ENCODE measurements around the gene S100G. TPM values are rescaled to one million over a fixed set of nuclear protein-coding genes. Genes with fewer than 3 reads are reported as not detected.
"Not testable (repeated sequence)": the region's sequence is repeated elsewhere in the genome, so short reads cannot be mapped to it uniquely, and the experiment has no call there.

Gene S100G
- not detected for total RNA-seq
- not detected for total RNA-seq (2013)

- Mint-ChIP-seq H3K27ac (no peak within 1 kb of the TSS), H3K4me3 (no peak within 1 kb of the TSS), H3K36me3 (no peaks in the 10 kb centered on the region), H3K9me3 (no peaks in the 10 kb centered on the region), H3K4me1 (no peaks in the 10 kb centered on the region), H3K27me3 (ENCODE audit: low read depth in 2 of 2) (peaks cover 0 to 8% of the 10 kb centered on the region in 2 donors)
- Histone ChIP-seq H3K4me3 (ENCODE audit: low read length) (no peak within 1 kb of the TSS), H3K27ac (ENCODE audit: low read length) (no peak within 1 kb of the TSS), H3K36me3 (ENCODE audit: control insufficient read depth, insufficient read depth, low read length) (no peaks in the 10 kb centered on the region), H3K4me1 (ENCODE audit: control insufficient read depth, insufficient read depth, low read length) (no peaks in the 10 kb centered on the region), H3K27me3 (ENCODE audit: control insufficient read depth, insufficient read depth, low read length) (no peaks in the 10 kb centered on the region), H3K9me3 (ENCODE audit: control insufficient read depth, insufficient read depth, low read length) (no peaks in the 10 kb centered on the region)
- DNase-seq = no peak
- no peak for ATAC-seq
- intact Hi-C loops (cut with micrococcal nuclease) = no loop called here
- 96% methylated on average over 3 of the region's 4 CpGs for WGBS (ENCODE audit: insufficient coverage)
- no peak for TF ChIP-seq CTCF (IDR thresholded peaks at IDR 0.05)
Observed at GRCh38 chrX:16649858-16650257, at the start of gene S100G. Gene S100G (plus strand): TSS chrX:16650158. CDS start chrX:16651007, 849 bp downstream.

DNA sequence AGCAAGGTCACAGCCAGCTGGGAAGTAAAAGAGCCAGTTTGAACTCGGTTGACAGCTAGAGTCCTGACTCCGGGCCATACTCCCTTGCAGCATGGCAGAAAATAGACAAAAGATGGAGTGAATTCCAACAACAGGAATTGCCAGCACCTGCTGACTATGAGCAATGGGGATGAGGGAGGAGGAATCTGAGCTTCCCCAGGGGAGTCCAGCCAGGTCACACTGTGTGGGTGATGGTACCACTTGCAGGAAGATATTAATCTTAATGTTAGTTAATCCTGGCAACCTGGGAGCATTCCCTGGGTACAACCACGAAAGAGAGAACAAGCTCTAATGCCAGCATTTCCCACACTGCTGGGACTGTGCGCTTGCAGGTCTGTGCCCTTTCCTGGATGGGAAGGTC is 48.1 kb upstream of the S100G start:
- no peaks in the 10 kb centered on the region for H3K9me3 Mint-ChIP-seq
- no peak for DNase-seq

GRCh38 chrX:16603235-16603634 is 46.7 kb upstream of the S100G start:
- H3K27ac Mint-ChIP-seq; H3K36me3 Mint-ChIP-seq; H3K4me3 ChIP-seq (ENCODE audit: low read length); intact Hi-C loops (cut with micrococcal nuclease); DNase-seq; H3K4me1 ChIP-seq (ENCODE audit: control insufficient read depth, insufficient read depth, low read length); H3K4me3 Mint-ChIP-seq; H3K36me3 ChIP-seq (ENCODE audit: control insufficient read depth, insufficient read depth, low read length); H3K27me3 Mint-ChIP-seq (ENCODE audit: low read depth in 2 of 2); H3K9me3 ChIP-seq (ENCODE audit: control insufficient read depth, insufficient read depth, low read length); ATAC-seq; H3K4me1 Mint-ChIP-seq; H3K27ac ChIP-seq (ENCODE audit: low read length); H3K27me3 ChIP-seq (ENCODE audit: control insufficient read depth, insufficient read depth, low read length); H3K9me3 Mint-ChIP-seq: not testable (repeated sequence)
- WGBS (ENCODE audit: insufficient coverage) = no CpG with 5 or more reads among the region's 6 CpGs

More for the DNA sequence above, 48.1 kb upstream of the S100G start:
- H3K9me3 ChIP-seq (ENCODE audit: control insufficient read depth, insufficient read depth, low read length) = no peaks in the 10 kb centered on the region
- WGBS (ENCODE audit: insufficient coverage) = 93% methylated on average over 4 of the region's 4 CpGs
- H3K4me3 ChIP-seq (ENCODE audit: low read length) = no peak overlapping the region
- H3K4me3 Mint-ChIP-seq = no peak overlapping the region
- H3K27ac Mint-ChIP-seq = no peak overlapping the region
- no peak for TF ChIP-seq CTCF (IDR thresholded peaks at IDR 0.05)
- no peaks in the 10 kb centered on the region for H3K36me3 Mint-ChIP-seq
- H3K27ac ChIP-seq (ENCODE audit: low read length) = no peak overlapping the region
- intact Hi-C loops (cut with micrococcal nuclease) = no loop called here
- H3K4me1 Mint-ChIP-seq = no peaks in the 10 kb centered on the region
- H3K4me1 ChIP-seq (ENCODE audit: control insufficient read depth, insufficient read depth, low read length) = no peaks in the 10 kb centered on the region
- H3K36me3 ChIP-seq (ENCODE audit: control insufficient read depth, insufficient read depth, low read length) = no peaks in the 10 kb centered on the region
- H3K27me3 ChIP-seq (ENCODE audit: control insufficient read depth, insufficient read depth, low read length) = no peaks in the 10 kb centered on the region
- no peak for ATAC-seq
- no peaks in the 10 kb centered on the region for H3K27me3 Mint-ChIP-seq (ENCODE audit: low read depth in 2 of 2)

DNA sequence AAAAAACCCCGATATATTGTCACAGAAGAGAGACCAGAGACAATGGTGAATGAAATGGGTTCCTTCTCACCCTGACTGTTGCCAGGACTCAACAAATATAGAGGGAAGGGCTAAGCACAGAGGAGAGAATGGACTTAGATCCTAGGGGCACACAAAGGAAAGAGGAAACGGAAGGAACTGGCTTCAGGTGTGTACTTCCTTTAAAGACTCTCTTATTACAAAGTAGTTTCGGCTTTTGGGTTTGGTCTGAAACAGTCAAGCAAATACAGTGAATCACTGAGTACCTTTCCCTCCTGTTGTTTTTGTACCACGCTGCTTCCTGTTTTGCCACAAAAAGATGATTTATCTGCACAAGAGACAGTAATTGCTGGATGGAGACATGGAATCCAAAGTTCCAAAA is 46.1 kb upstream of the S100G start:
- H3K27me3 Mint-ChIP-seq (ENCODE audit: low read depth in 2 of 2) = no peaks in the 10 kb centered on the region
- TF ChIP-seq CTCF (IDR thresholded peaks at IDR 0.05) = no peak
- Histone ChIP-seq H3K4me1 (ENCODE audit: control insufficient read depth, insufficient read depth, low read length) (no peaks in the 10 kb centered on the region), H3K27me3 (ENCODE audit: control insufficient read depth, insufficient read depth, low read length) (no peaks in the 10 kb centered on the region), H3K36me3 (ENCODE audit: control insufficient read depth, insufficient read depth, low read length) (no peaks in the 10 kb centered on the region), H3K9me3 (ENCODE audit: control insufficient read depth, insufficient read depth, low read length) (no peaks in the 10 kb centered on the region), H3K27ac (ENCODE audit: low read length) (no peak overlapping the region), H3K4me3 (ENCODE audit: low read length) (no peak overlapping the region)
- H3K36me3 Mint-ChIP-seq = no peaks in the 10 kb centered on the region
- intact Hi-C loops (cut with micrococcal nuclease) = no loop called here
- no peaks in the 10 kb centered on the region for H3K9me3 Mint-ChIP-seq
- 75% methylated on average over 2 of the region's 4 CpGs for WGBS (ENCODE audit: insufficient coverage)
- peak in 1 of 2 donors; percentile 16 for DNase-seq
- no peak for ATAC-seq
- no peak overlapping the region for H3K4me3 Mint-ChIP-seq
- no peak overlapping the region for H3K27ac Mint-ChIP-seq
- no peaks in the 10 kb centered on the region for H3K4me1 Mint-ChIP-seq
